HuH-7 (cell line): Measurements from ENCODE around the gene KCNQ1.

Experiments
- DNase-seq: peaks from one replicate; pipeline ENCODE4 v3.0.0; 2011; ENCODE audit warnings: low spot score

Gene KCNQ1

DNA sequence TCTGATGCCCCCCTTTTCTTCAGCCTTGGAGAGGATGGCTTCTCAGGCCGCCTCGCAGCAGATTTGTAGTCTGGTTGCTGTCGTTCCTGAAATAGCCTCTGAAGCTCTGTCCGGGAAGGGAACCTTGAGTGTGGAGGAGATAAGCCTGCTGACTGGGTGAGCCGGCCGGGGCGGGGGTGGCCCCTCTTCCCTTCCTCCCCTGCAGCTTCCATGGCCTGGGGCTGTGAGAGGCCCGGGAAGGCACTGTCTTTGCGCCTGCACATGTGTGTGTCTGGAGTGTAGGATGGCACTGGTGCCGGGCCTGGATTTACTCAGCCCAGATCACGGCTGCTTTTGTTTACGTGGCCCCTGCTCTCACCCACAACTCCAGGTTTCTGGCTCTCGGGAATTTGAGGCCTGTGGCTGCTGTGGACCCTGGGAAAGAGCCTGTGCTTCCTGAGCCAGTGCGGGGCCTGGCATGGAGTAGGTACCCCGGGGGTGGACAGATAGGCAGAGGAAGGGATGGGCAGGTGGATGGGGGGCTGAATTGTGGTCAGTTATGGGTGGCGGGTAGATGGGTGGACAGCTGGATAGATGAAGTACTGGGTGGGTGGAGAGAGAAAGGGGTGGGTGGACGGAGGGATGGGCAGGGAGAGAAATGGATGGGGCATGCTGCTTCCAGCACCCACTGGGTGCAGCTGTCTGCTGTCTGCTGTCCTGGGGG is 16.6 kb downstream of the KCNQ1 start:
- DNase-seq = no peak

DNA sequence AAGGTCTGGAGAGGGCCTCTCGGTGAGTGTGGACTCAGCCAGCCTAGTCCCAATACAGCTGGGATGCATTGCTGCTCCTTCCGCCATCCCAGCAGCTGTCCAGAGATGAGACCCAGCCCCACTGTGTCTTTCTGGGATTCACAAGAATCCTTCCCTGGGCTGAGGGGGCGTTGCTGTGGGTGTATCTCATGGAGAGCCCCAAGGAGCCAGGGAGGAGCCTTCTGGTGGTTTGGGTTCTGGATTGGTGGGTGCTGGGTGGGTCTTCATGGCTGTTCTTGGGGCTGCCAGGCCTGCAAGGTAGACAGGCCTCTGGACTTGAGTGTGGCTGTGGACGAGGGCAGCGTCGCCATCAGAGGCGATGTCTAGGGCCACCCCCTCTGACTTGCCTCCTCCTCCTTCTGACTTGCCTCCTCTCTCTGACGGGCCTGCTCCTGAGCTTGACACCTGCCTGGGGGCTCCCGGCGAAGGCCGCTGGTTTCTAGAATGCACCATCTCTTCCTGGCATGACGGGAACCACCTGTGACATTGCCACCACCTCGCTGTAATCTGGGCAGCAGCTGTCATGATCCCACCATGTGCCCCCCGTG is 17.2 kb downstream of the KCNQ1 start:
- DNase-seq = no peak

GRCh38 chr11:2462543-2462985 is 17.8 kb downstream of the KCNQ1 start:
- DNase-seq = no peak

GRCh38 chr11:2462986-2463765 is 18.4 kb downstream of the KCNQ1 start:
- DNase-seq = no peak

- DNase-seq = no peak
Observed at GRCh38 chr11:2463766-2464277, 19.0 kb downstream of the KCNQ1 start.

DNA sequence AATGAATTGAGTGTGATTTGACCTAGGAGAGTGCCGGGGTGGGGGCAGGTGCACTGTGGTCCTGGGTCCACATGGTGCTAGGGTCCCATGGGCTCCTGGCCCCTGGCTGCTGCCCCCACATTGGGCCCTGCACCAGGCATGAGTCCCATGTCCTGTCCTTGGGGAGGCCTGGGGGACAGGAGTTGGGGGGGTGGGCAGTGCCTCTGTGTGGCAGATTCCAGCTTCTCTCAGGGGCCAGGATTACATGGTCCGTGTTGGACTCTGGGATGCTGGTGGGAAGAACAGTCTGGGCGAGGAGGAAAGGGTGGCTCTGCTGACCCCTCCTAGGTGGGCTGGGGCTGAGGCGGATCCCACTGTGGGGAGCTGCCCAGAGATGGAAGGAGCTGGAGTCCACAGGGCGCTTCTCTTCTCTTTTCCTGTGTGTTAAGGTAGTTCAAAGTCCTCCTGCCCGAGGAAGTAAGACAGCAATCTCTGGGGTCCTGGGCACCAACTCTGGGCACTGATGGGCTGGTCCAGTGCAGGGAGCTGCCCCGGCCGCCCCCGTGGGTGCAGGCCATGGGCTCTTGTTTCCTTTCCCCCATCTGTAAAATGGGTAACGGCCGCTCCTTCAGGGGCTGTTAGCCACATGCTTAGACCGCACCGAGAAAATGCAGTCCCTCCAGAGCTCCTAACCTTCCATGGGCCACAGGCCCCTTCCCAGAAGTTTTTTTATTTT is 19.8 kb downstream of the KCNQ1 start:
- no peak for DNase-seq

DNA sequence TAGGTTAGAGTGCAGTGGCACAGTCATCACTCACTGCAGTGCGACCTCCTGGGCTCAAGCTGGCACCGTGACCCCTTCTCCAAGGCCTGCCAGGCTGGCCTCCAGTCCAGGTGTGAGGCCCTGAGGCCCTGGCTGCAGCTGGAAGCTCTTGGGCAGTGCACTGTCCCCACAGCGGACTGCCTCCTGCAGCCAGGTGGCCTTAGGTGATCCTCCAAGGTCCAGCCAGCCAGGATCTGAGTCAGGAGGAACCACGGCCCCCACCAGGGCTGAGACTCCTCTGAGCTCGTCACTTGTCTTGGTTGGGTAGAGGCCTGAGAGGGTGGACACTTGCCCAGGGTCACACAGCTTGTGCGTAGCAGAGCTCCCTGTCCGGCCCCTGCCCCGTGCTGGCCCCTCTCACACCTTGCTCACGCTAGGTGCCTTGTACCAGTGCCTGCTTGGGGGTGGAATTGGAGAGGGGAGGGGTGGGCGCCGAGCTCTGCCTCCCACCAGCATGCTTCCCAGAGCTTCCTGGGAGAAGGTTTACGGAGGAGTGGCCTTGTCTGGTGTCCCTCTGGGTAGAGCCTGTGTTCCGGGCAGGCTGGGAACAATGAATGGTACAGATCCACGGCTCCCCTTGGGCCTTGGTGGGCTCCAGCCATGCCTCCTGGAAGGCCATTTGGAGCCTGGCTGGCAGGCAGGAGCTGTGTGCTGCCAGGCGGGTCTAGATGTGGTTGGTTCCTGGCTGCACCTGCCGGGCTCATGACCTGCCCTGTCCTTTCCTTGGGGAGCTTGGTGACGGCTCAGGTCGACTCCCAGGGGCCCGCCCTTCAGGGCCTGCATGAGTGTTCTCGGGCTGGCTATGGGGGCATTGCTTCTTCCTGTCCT is 20.6 kb downstream of the KCNQ1 start:
- DNase-seq = no peak

DNA sequence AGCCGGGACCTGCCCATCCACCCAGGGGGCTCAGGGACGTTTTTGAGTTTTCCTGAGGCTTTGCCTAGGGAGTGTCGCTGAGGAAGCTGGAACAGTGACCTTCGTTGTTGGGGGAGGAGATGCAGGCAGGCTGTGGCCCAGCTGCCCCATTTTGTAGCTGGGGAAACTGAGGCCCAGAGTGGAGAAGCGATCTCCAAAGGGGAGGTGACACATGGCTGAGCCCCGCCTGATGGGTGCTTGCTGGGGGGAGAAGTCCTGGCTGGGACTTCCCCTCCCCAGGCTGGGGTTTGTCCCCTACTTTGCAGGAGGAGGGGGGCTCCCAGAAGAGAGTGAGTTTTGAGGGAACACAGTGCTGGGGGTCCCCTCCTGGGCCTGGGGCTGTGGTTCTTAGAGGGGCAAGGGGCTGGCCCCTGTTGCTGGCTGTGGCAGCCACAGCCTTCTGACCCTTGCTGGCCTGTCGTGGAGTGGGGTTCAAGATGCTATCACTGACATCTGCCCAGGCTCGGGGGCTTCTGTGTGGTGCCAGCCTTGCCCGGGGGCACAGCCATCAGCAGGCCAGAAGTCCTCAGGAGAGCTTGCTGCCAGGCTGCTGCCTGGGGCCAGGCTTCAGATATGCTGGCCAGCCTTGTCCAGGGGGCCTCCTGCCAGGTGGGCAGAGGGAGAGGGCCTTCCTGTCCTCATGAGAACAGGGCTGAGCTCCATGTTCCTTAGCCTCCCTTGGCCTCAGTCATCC is 21.4 kb downstream of the KCNQ1 start:
- no peak for DNase-seq

DNA sequence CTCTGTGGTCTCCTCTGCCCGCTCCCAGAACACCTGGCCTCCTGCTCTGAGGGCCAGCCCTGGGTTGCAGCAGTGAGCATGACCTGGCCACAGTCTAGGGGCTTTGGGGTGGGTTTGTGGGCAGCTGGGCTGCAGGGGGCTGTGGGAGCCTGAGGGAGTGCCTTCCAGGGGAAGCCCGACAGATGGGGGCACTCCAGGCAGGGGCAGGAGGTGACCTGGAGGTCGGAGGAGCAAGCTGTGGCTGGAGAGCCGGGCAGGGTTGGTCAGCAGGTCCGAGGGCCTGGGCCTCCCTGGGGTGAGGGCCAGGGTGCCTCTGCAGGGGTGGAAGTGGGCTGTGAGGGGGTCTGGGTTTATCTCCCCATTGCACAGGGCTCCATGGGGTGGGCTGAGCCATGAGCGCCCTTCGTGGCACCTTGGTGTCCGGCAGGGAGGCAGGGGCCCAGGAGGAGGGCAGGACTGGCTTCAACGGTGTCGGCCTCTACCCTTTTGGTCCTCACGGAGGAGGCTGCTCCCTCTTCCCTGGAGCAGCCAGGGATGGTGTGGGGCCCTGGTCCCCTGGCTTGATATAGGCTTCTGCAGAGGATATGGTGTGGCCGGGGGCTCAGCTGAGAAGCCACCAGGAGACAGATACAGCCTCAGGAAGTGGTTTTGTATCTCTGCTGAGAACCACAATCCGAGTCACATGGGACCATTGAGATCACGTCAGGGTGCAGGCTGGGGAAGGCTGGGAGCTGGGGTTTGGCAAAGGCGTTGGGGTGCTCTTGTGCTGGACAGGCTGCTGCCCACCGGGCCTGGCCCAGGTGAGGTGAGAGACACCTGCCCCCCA is 22.3 kb downstream of the KCNQ1 start:
- DNase-seq = no peak

DNA sequence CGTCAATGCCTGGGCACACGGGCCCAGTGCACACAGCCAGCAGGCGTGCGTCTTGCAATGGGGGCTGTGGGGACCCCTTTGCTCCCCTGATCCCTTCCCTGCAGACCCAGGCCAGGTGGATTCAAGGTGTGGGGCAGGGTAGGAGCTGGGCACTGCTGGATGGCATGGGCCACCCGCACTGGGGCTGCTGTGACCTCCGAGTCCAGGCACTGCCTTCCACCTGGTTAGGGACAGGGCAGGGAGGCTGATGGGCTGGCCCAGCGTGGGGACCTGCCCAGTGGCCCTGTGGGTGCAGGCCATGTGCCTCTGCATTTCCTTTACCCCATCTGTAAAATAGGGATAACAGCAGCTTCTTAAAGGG is 22.9 kb downstream of the KCNQ1 start:
- no peak for DNase-seq

- DNase-seq = no peak
Observed at GRCh38 chr11:2468363-2469235, 23.8 kb downstream of the KCNQ1 start.

DNA sequence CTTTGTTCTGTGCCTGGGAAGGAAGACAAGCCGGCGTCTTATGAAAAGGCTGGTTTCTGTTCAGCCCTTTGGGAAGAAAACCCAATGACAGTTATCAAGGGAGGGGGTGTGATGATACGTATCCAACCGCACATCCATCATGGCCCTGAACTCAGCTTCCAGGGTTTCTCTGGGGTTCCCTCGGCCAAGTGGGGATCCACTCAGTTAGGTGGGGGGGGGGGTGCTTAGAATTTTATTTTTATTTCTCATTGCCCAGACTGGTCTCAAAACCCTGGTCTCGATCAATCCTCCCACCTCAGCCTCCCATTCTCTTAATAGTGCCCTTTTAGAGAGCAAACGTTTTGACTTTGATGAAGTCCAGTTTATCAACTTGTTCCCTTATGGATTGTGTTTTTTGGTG is 25.7 kb downstream of the KCNQ1 start:
- no peak for DNase-seq

- no peak for DNase-seq
Observed at GRCh38 chr11:2471048-2471803, 26.4 kb downstream of the KCNQ1 start.

GRCh38 chr11:2471804-2472096 is 26.9 kb downstream of the KCNQ1 start:
- no peak for DNase-seq

- no peak for DNase-seq
Observed at GRCh38 chr11:2472428-2473186, 27.8 kb downstream of the KCNQ1 start.

DNA sequence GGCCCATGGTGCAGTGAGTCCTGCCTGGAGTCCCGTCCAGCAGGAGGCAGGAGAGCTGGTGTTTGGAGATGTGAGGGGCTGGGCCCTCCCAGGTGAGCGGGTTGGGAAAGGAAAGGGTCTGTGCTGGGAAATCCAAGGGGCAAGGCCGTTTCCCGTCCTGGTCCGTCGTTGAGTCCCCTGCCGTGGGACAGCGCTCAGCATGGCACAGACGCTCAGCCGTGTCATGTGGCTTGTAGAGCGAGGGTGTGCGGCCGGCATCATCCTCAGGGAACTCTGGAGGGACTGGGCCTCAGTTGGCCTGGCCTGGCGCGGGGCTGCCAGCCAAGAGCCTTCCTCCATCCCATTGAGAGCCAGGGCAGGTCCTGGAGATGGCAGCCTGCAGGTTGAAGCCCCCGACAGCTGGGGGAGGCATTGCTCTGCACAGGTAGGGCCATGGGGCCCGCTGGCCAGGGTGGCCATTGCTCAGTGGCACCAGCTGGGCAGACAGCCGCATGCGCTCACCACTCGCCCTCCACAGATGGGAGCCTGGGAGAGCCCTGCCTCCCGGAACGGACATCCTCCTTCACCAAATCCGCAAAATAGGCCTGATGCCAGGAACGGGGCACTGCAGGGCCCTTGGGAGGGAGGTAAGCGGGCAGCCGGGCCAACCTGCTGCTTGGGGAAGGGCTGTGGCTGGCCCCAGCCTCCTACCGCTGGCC is 28.7 kb downstream of the KCNQ1 start:
- DNase-seq = no peak
